Left ventricle myocardium superior (tissue), 1 donor: ENCODE measurements around the gene TRAPPC2L. TPM values are rescaled to one million over a fixed set of nuclear protein-coding genes. Genes with fewer than 3 reads are reported as not detected.
"Not testable (repeated sequence)": the region's sequence is repeated elsewhere in the genome, so short reads cannot be mapped to it uniquely, and the experiment has no call there.

Source experiments
- ATAC-seq: fragments of 200-7000 bp; cut with Tn5 transposase; one replicate; pipeline ENCODE4 v1.9.1; 2020; ENCODE audit warnings: mild to moderate bottlenecking, moderate library complexity
- DNase-seq: peaks from one replicate; pipeline ENCODE4 v3.0.0-alpha.2; 2020
- intact Hi-C: fragments of 100-400 bp; cut with micrococcal nuclease; formaldehyde crosslinking; loops from one replicate; pipeline ENCODE4 v1.11.0; 2022
- total RNA-seq: library from RNA; stranded (reverse); fragmentation: NEBNext Ultra II Directional; extraction: Animal tissue kit (Norgen Biotek cat#: 25700); gene quantifications from one replicate; pipeline ENCODE4 v1.2.1, GENCODE V29; 2021
- donor health status: DM: no; HTN: yes; CAD: no; lungs with severe emphysema.

TRAPPC2L gene
- total RNA-seq, 1 donor from 2014 or later: 59.0 TPM

DNA sequence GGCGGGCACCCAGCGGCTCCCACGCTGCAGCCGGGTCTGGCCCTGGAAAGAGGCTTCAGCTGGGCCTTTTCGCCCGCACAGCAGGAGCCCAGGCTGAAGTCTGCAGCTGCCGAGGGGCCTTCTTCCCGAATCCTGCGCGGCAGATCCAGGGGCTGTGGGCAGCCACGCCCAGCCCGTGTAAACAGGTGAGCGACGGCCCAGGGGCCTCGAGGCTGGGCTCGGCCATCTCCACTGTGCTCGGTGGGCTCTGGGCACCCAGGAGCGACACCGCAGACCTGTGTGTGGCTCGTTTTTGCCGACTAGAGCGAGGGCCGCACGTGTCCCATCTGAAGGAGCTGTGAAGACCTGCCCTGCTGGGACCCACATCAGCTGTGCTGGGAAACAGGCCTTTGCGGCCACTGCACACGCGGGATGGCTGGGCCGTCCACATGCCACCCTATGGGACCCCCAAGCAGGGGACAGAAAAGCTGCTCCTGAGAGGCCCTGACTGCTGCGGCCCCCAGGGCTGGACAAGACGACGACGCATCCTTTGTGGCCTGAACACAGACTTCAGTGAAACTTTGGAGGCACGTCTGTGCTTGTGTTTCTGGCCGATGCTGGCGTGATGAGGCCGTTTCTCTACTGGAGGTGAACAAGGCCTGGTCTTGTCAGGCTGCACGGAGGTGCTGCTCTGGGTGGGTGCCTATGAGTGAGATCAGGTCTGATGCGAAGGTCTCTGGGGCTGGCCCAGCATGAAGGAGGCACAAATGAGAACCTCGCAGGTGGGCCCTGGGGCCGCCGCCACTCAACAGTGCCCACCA lies 40.0 kb upstream of the TRAPPC2L start:
- intact Hi-C loops: no loop called here
- no peak for DNase-seq
- no peak for ATAC-seq

DNA sequence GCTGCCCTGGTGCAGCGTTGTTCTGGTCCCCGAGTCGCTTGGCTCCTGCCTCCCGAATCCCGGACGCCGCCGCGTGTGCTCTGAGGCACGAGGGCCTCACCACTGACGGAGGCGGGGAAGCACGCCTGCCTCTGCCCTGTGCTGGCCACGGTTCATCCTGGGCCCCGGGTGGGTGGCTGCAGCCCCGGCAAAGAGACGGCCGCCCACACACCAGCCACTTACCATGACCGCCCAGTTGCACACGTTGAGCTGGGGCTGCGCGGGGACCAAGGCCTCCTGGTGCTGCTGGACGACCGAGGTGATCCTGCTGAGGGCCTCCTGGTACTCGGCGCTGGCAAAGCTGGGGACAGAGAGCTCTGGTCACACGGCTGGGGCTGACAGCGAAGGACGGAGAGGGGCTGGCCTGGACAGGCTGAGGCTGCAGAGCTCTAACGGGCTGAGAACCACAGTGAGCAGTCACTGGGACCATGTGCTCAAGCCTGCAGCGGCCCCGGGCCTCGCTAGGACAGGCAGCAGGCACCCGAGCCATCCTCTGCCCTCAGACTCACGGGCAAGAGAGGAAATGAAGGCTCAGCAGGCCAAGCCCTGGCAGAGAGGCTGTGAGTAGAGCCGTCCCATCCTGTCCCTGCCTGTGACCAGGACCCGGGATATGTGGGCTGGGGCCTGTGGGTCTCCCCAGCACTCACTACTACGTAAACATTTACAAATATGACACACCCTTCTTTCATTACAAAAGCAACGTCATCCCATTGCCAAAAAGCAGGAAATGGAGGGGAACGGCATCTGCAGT lies 38.9 kb upstream of the TRAPPC2L start:
- ATAC-seq (no peak), DNase-seq (no peak)
- intact Hi-C loops: no loop called here

DNA sequence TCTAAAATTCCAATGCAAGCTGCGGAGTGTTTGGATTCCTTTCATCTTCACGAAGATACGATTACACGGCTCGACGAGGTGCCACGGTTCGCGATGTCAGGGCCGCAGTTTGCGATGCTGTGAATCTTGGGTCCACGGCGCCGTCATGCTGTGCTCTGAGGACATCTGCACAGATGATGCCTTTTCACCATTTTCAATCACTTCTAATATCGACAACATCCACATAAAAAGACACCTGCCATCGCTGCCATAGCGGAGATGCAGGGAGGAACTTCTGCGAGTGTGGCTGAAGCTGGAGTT lies 38.4 kb upstream of the TRAPPC2L start:
- DNase-seq (no peak), ATAC-seq (no peak)
- intact Hi-C loops: no loop called here

DNA sequence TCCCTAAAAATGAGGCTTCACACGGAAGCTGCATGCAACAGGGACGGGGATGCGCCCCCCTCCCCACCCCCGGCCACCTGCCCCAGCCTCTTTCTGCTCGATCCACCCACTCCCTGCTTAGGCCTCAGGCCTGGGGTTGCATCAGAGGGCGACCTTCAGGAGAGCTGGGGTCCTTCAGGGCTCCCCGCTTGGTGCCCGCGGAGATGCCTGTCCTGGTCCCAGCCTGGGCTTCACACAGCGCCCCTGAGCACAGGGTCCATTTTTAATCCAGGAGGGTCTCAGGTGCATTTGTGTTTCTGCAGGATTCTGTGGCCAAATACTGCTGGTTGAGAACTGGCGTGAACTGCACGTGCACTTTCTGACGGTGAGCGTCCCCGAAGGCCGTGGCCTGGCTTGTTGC lies 37.8 kb upstream of the TRAPPC2L start:
- intact Hi-C loops: no loop called here
- ATAC-seq: no peak
- DNase-seq: no peak

- intact Hi-C loops: no loop called here
- DNase-seq (no peak), ATAC-seq (no peak)
Measured at GRCh38 chr16:88820385-88821025, 36.4 kb upstream of the TRAPPC2L start.

DNA sequence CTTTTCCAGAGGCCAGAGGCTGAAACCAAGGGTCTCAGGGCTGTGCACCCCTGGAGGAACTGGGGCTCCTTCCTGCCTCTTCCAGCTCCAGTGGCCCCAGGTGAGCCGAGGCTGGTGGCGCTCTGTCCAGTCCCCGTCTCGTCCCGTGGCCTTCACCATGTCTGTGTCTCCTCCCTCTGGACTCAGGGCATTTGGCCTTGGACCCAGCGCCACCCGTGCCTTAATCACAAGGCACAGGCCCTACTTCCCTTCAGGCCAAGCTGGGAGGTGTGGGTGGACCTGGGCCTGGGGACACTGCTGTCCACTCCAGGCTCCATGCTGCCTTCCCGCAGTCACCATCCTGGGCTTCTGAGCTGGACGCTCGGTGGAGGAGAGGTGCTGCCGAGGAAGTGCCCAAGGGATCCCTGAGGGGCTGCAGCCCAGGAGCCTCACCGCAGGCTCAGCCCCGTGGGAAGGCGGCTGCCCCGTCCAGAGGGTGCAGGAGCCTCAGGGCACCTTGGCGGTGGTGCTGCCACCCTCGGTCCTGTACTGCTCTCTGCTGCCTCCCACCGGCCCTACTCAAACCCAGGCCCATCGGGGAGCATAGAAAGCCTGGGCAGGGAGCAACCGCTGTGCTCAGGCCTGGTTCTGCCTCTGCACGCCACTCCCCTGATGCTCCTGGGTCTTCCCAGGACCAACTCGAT lies 35.6 kb upstream of the TRAPPC2L start:
- no peak for DNase-seq
- intact Hi-C loops: no loop called here
- ATAC-seq: no peak

DNA sequence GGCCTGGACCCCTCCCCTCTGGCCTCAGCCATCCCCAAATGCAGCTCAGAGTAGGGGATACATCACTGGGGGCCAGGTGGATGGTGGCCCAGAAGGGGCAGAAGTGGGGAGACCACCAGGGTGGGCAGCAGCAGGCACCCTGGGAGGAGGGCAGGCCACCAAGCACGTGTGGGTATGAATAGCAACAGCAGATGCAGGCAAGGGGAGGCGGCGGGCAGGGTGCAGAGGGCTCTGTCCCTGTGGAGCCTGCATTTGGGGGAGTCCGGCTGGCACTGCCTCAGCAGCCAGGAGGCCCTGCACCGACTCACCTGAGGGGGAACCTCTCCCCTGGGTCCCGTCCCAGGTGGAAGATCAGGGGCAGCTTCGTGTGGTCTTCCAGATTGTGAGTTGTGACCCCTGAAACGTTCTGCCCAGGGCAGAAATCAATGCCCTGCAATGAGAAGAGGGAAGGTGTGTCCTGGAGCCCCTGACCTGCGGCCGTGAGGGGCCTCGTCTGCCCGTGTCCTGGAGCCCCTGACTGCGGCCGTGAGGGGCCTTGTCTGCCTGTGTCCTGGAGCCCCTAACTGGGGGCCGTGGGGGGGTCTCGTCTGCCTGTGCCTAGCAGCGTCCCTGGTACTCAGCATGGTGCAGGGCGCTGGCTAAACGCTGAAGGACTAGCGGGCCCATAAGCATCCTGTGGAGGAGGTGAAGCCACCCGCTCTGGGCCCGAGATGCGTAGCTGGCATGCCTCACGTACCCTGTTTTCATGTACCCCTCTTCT lies 34.5 kb upstream of the TRAPPC2L start:
- DNase-seq: no peak
- no peak for ATAC-seq
- intact Hi-C loops: no loop called here

GRCh38 chr16:88823646-88824045 lies 33.3 kb upstream of the TRAPPC2L start:
- ATAC-seq, DNase-seq, intact Hi-C loops: not testable (repeated sequence)

DNA sequence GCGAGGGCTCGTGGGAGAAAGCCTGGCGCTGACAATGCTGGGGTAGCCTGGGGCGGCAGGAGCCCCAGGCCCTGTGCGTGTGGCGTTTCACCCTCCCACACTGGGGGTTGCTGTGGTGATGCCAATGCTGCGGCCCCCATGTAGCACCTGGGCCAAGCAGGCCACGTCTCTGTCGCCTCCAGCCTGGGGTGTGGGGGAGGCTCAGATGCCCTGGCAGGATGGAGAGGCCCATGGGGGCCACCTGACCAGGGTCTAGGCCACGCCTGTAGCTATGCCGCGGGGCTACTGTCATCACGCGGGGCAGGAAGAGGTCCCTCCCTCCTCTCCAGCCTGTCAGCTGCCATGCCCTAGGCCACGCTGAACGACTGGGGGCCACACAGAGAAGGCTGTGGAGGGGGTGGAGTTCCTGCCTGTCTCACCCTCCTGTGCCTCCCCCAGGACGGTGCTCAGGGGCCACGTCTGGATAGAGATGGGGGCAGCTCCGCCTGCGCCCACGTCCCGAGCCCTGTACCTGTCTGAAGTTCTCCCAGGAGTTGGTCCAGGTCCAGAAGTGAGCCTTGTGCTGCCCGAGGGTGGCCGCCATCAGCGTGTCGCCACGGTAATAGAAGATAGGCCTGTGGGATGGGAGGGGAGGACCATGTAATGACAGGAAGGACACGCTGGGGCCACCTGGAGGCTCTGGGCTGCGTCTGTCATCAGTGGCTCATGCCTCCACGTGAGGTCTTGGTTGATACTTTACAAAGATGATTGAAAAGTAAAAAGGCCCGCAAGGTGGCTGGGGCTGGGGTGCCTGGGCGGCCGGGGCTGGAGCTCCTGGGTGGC lies 32.5 kb upstream of the TRAPPC2L start:
- intact Hi-C loops: no loop called here
- ATAC-seq: no peak

GRCh38 chr16:88825146-88825545 lies 31.8 kb upstream of the TRAPPC2L start:
- intact Hi-C loops: no loop called here
- DNase-seq (no peak), ATAC-seq (no peak)

More for the DNA sequence above, 32.5 kb upstream of the TRAPPC2L start:
- no peak for DNase-seq

- intact Hi-C loops: no loop called here
- DNase-seq: no peak
Measured at GRCh38 chr16:88826070-88826840, 30.7 kb upstream of the TRAPPC2L start.

GRCh38 chr16:88827727-88828126 lies 29.2 kb upstream of the TRAPPC2L start:
- DNase-seq (no peak), ATAC-seq (no peak)
- intact Hi-C loops: no loop called here

More at GRCh38 chr16:88826070-88826840, 30.7 kb upstream of the TRAPPC2L start:
- no peak for ATAC-seq

- DNase-seq (no peak), ATAC-seq (no peak)
- intact Hi-C loops: no loop called here
Measured at GRCh38 chr16:88828711-88829110, 28.2 kb upstream of the TRAPPC2L start.

DNA sequence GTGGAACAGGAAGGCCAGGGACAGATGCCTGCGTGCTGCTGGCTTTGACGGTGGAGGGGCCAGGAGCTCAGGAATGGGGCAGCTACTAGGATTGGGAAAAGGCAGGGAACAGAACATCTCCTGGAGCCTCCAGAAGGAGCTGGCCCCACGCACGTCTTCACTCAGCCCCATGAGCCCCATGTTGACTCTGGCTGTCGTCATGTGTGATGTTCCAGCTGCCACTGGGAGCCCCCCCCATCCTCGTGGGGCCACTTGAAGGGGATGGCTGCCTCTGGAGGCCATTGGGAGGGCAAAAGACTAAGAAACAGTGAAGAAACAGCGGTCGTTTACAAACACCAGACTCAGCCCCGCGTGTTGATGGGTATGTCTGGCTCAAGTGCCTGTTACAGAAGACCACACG lies 26.7 kb upstream of the TRAPPC2L start:
- DNase-seq (peak; percentile 59), ATAC-seq (peak; percentile 67)
- intact Hi-C loops: no loop called here

GRCh38 chr16:88830783-88831182 lies 26.1 kb upstream of the TRAPPC2L start:
- DNase-seq: no peak
- intact Hi-C loops: no loop called here
- no peak for ATAC-seq

DNA sequence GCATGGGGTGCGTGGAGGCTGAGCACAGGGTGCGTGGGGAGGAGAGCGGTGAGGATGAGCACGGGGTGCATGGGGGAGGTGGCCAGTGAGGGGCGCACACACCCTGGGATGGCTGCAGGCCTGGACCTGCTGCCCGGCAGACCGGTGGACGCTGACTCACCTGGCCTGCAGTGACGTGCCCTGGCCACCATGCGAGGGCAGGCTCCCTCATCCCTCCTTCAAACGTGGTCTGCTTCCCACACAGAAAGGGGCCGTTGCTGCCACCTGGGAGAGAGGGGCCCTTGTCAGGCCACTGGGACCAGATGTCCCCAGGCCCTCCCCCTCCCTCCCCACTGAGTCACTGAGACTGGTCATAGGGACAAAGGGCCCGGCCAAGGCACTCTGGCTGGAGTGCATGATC lies 25.1 kb upstream of the TRAPPC2L start:
- DNase-seq: no peak
- intact Hi-C loops: no loop called here
- ATAC-seq: no peak

DNA sequence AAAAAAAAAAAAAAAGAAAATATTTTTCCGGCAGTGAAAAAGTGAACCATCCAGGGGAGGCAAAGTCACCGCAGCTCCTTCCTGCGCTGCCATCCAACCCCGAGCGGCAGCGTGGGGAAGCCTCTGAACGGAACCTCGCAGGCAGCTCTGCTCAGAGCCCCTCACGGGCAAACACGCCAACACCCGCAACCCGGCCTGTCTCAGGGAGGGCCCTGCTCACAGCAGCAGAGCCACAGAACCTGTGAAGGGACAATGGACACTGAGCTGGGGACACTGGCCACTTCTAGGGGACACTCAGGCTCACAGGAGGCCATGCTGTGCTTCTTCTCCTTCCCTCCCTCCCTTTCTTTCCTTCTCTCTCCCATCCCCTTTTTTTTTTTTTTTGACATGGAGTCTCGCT lies 23.8 kb upstream of the TRAPPC2L start:
- no peak for ATAC-seq
- no peak for DNase-seq
- intact Hi-C loops: no loop called here
